GM23248 (cell line): Measurements from ENCODE around the gene ACSL6. TPM values are rescaled to one million over a fixed set of nuclear protein-coding genes. Genes with fewer than 3 reads are reported as not detected.

Experiments used
- DNase-seq: peaks from one replicate; pipeline ENCODE4 v3.0.0-alpha.2; 2015
- H2AFZ ChIP-seq: fragments of 200-600 bp; sonication (generic); 2 replicates; pipeline ENCODE4 v1.6.1; 2016; ENCODE audit warnings: antibody characterized with exemption
- H3F3A ChIP-seq: fragments of 200-600 bp; sonication (generic); 2 replicates; pipeline ENCODE4 v1.6.1; 2016; ENCODE audit warnings: mild to moderate bottlenecking, antibody characterized with exemption, mixed run types; ENCODE audit not compliant: insufficient read depth
- H3K27ac ChIP-seq: fragments of 200-600 bp; sonication (generic); 2 replicates; pipeline ENCODE4 v1.5.1; 2016; ENCODE audit warnings: mild to moderate bottlenecking
- H3K27me3 ChIP-seq: fragments of 200-600 bp; sonication (generic); replicated peaks from 2 replicates; pipeline ENCODE4 v1.6.1; 2016; ENCODE audit warnings: mild to moderate bottlenecking; ENCODE audit not compliant: insufficient read depth
- H3K36me3 ChIP-seq: fragments of 200-600 bp; sonication (generic); 2 replicates; pipeline ENCODE4 v1.6.1; 2016; ENCODE audit warnings: low read depth, mild to moderate bottlenecking
- H3K4me1 ChIP-seq: fragments of 200-600 bp; sonication (generic); 2 replicates; pipeline ENCODE4 v1.6.1; 2016; ENCODE audit warnings: mild to moderate bottlenecking; ENCODE audit not compliant: insufficient read depth
- H3K4me2 ChIP-seq: fragments of 200-600 bp; sonication (generic); one replicate; pipeline ENCODE4 v1.6.1; 2016; ENCODE audit warnings: mild to moderate bottlenecking; ENCODE audit not compliant: unreplicated experiment
- H3K4me3 ChIP-seq: fragments of 200-600 bp; sonication (generic); 2 replicates; pipeline ENCODE4 v1.5.1; 2016; ENCODE audit warnings: mild to moderate bottlenecking
- H3K79me2 ChIP-seq: fragments of 200-600 bp; sonication (generic); 2 replicates; pipeline ENCODE4 v1.6.1; 2016; ENCODE audit warnings: mild to moderate bottlenecking; ENCODE audit not compliant: insufficient read depth
- H3K9ac ChIP-seq: fragments of 200-600 bp; sonication (generic); 2 replicates; pipeline ENCODE4 v1.6.1; 2016; ENCODE audit warnings: mild to moderate bottlenecking
- H3K9me2 ChIP-seq: fragments of 200-600 bp; sonication (generic); 2 replicates; pipeline ENCODE4 v1.6.1; 2016; ENCODE audit warnings: mixed run types, mild to moderate bottlenecking, moderate library complexity; ENCODE audit not compliant: insufficient read depth
- H3K9me3 ChIP-seq: fragments of 200-600 bp; sonication (generic); one replicate; pipeline ENCODE4 v1.6.1; 2017; ENCODE audit warnings: low read depth
- H4K20me1 ChIP-seq: fragments of 200-600 bp; sonication (generic); 2 replicates; pipeline ENCODE4 v1.6.0; 2016; ENCODE audit not compliant: insufficient read depth
- EZH2 ChIP-seq: fragments of 200-600 bp; sonication (generic); IDR thresholded peaks from 2 replicates; pipeline ENCODE4 v1.6.1; 2018; ENCODE audit warnings: antibody characterized with exemption, mild to moderate bottlenecking; ENCODE audit not compliant: insufficient read depth, poor library complexity, severe bottlenecking
- EZH2phosphoT487 ChIP-seq: fragments of 200-600 bp; sonication (generic); IDR thresholded peaks from 2 replicates; pipeline ENCODE4 v1.6.1; 2018; ENCODE audit warnings: antibody characterized with exemption, moderate library complexity, mild to moderate bottlenecking, low read depth; ENCODE audit not compliant: insufficient read depth
- WGBS, 2 experiments: methylation state at CpG; one replicate each; pipeline ENCODE4 v1.1.6; 2015 to 2017; ENCODE audit warnings: low lambda C conversion rate in 2 of 2, low coverage in 1 of 2; ENCODE audit errors: missing lambda C conversion rate in 2 of 2; 5-methylcytosine and 5-hydroxymethylcytosine counted together
- in situ Hi-C: fragments of 300-500 bp; cut with MboI; formaldehyde crosslinking; loops from 2 replicates; pipeline ENCODE4 v1.15.0; 2020
- polyA plus RNA-seq: library from polyadenylated mRNA; unstranded; fragments of >200 nt; fragmentation: Nextera tagmentation; extraction: Ambion mirVana; gene quantifications from 2 replicates; pipeline ENCODE4 v1.2.1, GENCODE V29; 2016
- total RNA-seq: library from RNA; depleted of rRNA; stranded (reverse); fragments of >200 nt; shearing (Covaris generic); gene quantifications from 2 replicates; pipeline ENCODE4 v1.2.3, GENCODE V29; 2014

The ACSL6 gene
- total and polyA plus RNA-seq, 2 experiments from 2014 or later: 0.11 TPM; not detected in 1

DNA sequence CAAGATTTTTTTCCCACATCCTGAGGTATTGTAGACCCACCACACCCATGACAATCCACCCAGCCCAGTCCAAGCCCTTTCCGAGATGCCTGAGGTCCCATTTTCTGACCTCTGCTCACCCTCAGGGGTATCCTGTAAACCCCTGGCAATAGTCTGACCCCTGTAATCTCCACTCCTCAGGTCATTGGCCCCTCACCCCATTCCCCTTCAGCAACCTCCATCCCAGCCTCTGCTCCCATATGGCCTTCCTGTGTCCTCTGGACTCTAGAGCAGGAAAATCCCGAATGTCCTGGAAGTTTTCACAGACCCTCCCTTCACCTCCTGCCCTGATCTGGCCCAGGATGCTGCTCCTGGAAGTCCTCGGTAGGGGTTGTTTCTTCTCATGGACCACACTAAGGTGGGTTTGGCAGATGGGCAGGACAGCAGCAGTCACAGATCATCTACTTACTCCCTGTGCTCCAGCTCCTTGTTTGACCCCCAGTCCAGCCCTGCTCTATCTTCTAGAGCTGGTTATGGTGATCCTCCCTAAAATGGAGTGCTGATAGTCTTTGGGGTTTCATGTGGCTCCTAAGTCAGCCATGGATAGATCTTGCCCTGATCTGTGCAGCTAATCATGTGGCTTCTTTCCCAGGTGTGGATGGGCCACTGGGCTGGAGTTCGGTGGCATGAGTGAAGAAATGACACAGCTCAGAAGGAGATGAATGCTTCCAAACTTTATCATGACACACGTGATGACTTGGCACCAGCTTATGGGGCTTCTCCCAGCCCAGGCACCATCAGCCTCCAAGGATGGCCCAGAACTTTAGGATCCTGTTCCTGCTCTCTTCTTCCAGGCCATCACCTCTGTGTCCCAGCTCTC is 12.0 kb upstream of the ACSL6 start:
- 54% methylated on average over 5 of the region's 5 CpGs for WGBS, 2 experiments
- Histone ChIP-seq H3K4me2 (no peak overlapping the region), H3K27me3 (0 out of 2 replicates have a peak, but pooled peaks cover 4% of the 10 kb centered on the region), H3K9me2 (no peaks in the 10 kb centered on the region), H3K27ac (no peak overlapping the region), H3K79me2 (no peaks in the 10 kb centered on the region), H3F3A (no peaks in the 10 kb centered on the region), H3K4me3 (no peak overlapping the region), H3K9me3 (no peaks in the 10 kb centered on the region), H3K4me1 (no peaks in the 10 kb centered on the region), H2AFZ (no peak overlapping the region), H3K9ac (no peak overlapping the region), H4K20me1 (no peaks in the 10 kb centered on the region), H3K36me3 (no peaks in the 10 kb centered on the region)
- DNase-seq: no peak
- in situ Hi-C loops: loop anchor here (25.0 kb wide), 1 partner anchor 586 kb away; no protein-coding TSS in a partner anchor
- no peak for TF ChIP-seq EZH2phosphoT487
- no peak for TF ChIP-seq EZH2

DNA sequence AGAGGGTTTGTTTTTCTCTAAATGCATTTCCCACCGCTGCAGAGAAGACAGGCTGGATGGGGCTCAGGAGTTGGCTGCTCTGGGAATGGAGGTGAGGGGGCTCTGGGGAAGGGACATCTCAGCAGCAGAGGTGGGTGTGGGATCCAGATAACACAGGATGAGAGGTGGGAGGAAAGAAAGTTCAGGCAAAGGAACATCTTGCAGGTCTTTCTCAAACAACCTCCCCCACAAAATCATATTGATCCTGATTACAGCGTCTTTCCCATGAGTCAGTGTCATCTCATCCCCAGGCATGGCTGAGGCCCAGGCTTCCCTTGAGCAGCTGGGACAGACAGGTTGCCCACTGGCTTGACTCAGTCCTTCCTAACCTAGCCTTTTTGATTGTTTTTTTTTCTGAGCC is 11.3 kb upstream of the ACSL6 start:
- Histone ChIP-seq H3F3A (no peaks in the 10 kb centered on the region), H4K20me1 (no peaks in the 10 kb centered on the region), H3K79me2 (no peaks in the 10 kb centered on the region), H3K27ac (no peak overlapping the region), H2AFZ (no peak overlapping the region), H3K27me3 (peaks cover 5% of the 10 kb centered on the region; the same call in 1 of the 2 replicates), H3K4me3 (no peak overlapping the region), H3K36me3 (no peaks in the 10 kb centered on the region), H3K9ac (no peak overlapping the region), H3K4me2 (no peak overlapping the region), H3K9me2 (no peaks in the 10 kb centered on the region), H3K4me1 (no peaks in the 10 kb centered on the region), H3K9me3 (no peaks in the 10 kb centered on the region)
- in situ Hi-C loops: loop anchor here (25.0 kb wide), 1 partner anchor 585 kb away; no protein-coding TSS in a partner anchor
- 24 to 25% methylated on average over 2 of the region's 2 CpGs for WGBS, 2 experiments
- TF ChIP-seq EZH2phosphoT487: no peak
- TF ChIP-seq EZH2: no peak
- DNase-seq: peak; percentile 49

DNA sequence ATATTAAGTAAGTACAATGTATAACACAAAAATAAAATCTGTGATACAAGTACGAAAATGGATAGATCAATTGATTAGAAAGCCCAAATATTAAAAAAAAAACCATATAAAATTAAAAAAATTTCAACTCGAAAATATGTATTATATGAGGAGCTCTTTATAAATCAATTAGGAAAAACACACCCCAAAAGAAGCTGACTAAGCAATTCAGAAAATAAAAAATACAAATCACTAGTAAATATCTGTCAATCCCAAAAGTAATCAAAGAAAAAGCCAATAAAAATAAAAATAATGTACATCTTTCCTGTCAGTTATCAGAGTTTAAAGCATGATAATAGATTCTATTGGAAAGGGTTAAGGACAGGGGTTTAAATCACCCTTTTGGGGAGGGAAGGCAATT is 10.2 kb upstream of the ACSL6 start:
- Histone ChIP-seq H3K4me2 (no peak overlapping the region), H3K4me3 (no peak overlapping the region), H3K27ac (no peak overlapping the region), H3K9ac (no peak overlapping the region), H3K4me1 (no peaks in the 10 kb centered on the region), H3F3A (no peaks in the 10 kb centered on the region), H4K20me1 (no peaks in the 10 kb centered on the region), H3K36me3 (no peaks in the 10 kb centered on the region), H3K9me2 (no peaks in the 10 kb centered on the region), H3K27me3 (peaks cover 11% of the 10 kb centered on the region; the same call in 1 of the 2 replicates), H2AFZ (no peak overlapping the region), H3K79me2 (no peaks in the 10 kb centered on the region), H3K9me3 (no peaks in the 10 kb centered on the region)
- TF ChIP-seq EZH2 (no peak), EZH2phosphoT487 (no peak)
- no peak for DNase-seq
- 46 to 66% methylated on average over 2 of the region's 2 CpGs for WGBS, 2 experiments
- in situ Hi-C loops: loop anchor here (25.0 kb wide), 1 partner anchor 584 kb away; no protein-coding TSS in a partner anchor

DNA sequence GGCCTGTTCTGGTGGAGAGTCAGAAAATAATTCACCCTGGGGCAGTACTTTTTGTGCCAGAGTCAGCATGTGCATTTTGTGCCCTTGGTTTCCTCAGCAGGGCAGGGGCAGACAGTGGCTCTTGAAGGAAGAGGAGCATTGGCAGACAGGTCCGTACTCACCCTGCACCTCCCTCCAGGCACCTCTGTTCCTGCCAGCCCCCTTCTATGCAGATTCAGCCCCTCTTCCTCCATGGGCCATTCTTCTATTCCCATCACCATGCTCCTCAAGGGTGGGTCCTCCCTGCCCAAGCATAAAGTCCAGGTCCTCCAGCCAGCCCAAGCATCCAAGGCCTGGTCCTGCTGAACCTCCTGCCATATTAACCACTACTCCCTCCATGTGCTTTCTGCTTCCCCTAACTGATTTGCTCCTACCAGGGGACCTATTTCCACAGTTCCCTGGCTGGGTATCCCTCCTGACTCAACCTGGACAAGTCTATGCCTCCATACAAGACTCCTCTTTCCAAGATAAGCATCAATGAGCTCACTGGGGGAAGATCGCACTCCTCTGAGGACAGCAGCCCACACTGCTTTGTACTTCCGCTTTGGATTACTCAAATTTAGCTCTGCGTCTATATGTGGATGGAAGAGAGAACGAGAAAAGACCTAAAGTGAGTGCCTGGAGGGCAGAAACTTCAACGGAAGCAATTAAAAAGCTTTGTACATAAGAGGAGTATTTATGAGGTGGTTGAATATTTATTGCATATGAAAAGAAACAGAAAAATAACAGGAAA is 9.3 kb upstream of the ACSL6 start:
- in situ Hi-C loops: loop anchor here (25.0 kb wide), 1 partner anchor 583 kb away; no protein-coding TSS in a partner anchor
- no peaks in the 10 kb centered on the region for H3K36me3 ChIP-seq

More for the DNA sequence above, 9.3 kb upstream of the ACSL6 start:
- no peak overlapping the region for H2AFZ ChIP-seq
- no peak overlapping the region for H3K27ac ChIP-seq
- H3K9me3 ChIP-seq: no peaks in the 10 kb centered on the region
- H3K9me2 ChIP-seq: no peaks in the 10 kb centered on the region
- 26 to 30% methylated on average over 6 of the region's 6 CpGs for WGBS, 2 experiments
- H3K4me1 ChIP-seq: no peaks in the 10 kb centered on the region
- peaks cover 11% of the 10 kb centered on the region; the same call in 1 of the 2 replicates for H3K27me3 ChIP-seq
- no peak overlapping the region for H3K4me3 ChIP-seq
- TF ChIP-seq EZH2 (no peak), EZH2phosphoT487 (no peak)
- H3F3A ChIP-seq: no peaks in the 10 kb centered on the region
- H3K9ac ChIP-seq: no peak overlapping the region
- H3K79me2 ChIP-seq: no peaks in the 10 kb centered on the region
- H3K4me2 ChIP-seq: peak overlapping the region; percentile 11
- H4K20me1 ChIP-seq: no peaks in the 10 kb centered on the region
- peak; percentile 47 for DNase-seq
